ENCODE measurements around the gene AQP11. TPM values are rescaled to one million over a fixed set of nuclear protein-coding genes. Genes with fewer than 3 reads are reported as not detected.

The AQP11 gene
- polyA plus RNA-seq, 1 of the 3 experiments (the other 2 are of a cell fraction) = 1.8 TPM

GRCh38 chr11:77596626-77597025 is 6.9 kb downstream of the AQP11 start:
- ChIA-PET CTCF (no interaction called here), POLR2A (no interaction called here)
- 89% methylated on average over 2 of the region's 2 CpGs for WGBS (ENCODE audit: low lambda C conversion rate)
- H3K27me3 ChIP-seq (ENCODE audit: insufficient read depth) = no peaks in the 10 kb centered on the region
- no peaks in the 10 kb centered on the region for H4K20me1 ChIP-seq (ENCODE audit: insufficient read depth)
- H3K36me3 ChIP-seq (replicated peaks in 1 of 2; ENCODE audit: control insufficient read depth in 1 of 2, insufficient read depth in 2 of 2, low read length in 1 of 2) = peaks cover 0 to 7% of the 10 kb centered on the region in 2 experiments
- no peak overlapping the region for H3K9ac ChIP-seq
- H3F3A ChIP-seq (replicated peaks; ENCODE audit: insufficient read depth) = peaks cover 5% of the 10 kb centered on the region
- H2AFZ ChIP-seq (ENCODE audit: low read depth) = no peak overlapping the region
- no peak overlapping the region for H3K27ac ChIP-seq (ENCODE audit: low read depth in 2 of 2, low read length in 1 of 2)
- no peak overlapping the region for H3K4me2 ChIP-seq
- DNase-seq = no peak
- H3K9me2 ChIP-seq = no peaks in the 10 kb centered on the region
- no peak overlapping the region for H3K4me3 ChIP-seq (ENCODE audit: low read depth in 2 of 2, low read length in 1 of 2)
- peaks cover 0 to 4% of the 10 kb centered on the region in 2 experiments; a peak in 2 of 4 replicates for H3K4me1 ChIP-seq (ENCODE audit: control insufficient read depth in 1 of 2, insufficient read depth in 2 of 2, low read depth in 1 of 2, low read length in 1 of 2)
- H3K79me2 ChIP-seq (ENCODE audit: insufficient read depth) = no peaks in the 10 kb centered on the region
- H3K9me3 ChIP-seq = no peaks in the 10 kb centered on the region
- TF ChIP-seq FOSL2 (IDR thresholded peaks at IDR 0.05; ENCODE audit: borderline replicate concordance, low read depth) = no peak
- no peak for TF ChIP-seq REST (IDR thresholded peaks at IDR 0.05; ENCODE audit: low read depth, low read length)
- no peak for TF ChIP-seq GATA2 (CRISPR knock-in tag; IDR thresholded peaks at IDR 0.05)
- no peak for TF ChIP-seq NFIC (IDR thresholded peaks at IDR 0.05; ENCODE audit: borderline replicate concordance)
- no peak for TF ChIP-seq ELF1 (IDR thresholded peaks at IDR 0.05)
- no peak for TF ChIP-seq SMC3 (IDR thresholded peaks at IDR 0.05; ENCODE audit: low read depth, low read length)
- TF ChIP-seq USF2 (IDR thresholded peaks at IDR 0.05; ENCODE audit: borderline replicate concordance, low read depth, low read length) = no peak
- TF ChIP-seq CHD2 (IDR thresholded peaks at IDR 0.05; ENCODE audit: low read length, partially characterized antibody) = no peak
- no peak for TF ChIP-seq GABPA (IDR thresholded peaks at IDR 0.05; ENCODE audit: low read depth)
- no peak for TF ChIP-seq JUND (IDR thresholded peaks at IDR 0.05)
- no peak for TF ChIP-seq EP300 (IDR thresholded peaks at IDR 0.05; ENCODE audit: borderline replicate concordance in 1 of 2, low read depth in 1 of 2, low read length in 1 of 2)
- no peak for TF ChIP-seq MAX (IDR thresholded peaks at IDR 0.05; ENCODE audit: low read depth)
- TF ChIP-seq TAF1 (IDR thresholded peaks at IDR 0.05; ENCODE audit: borderline replicate concordance, low read depth, low read length) = no peak
- no peak for TF ChIP-seq TEAD4 (IDR thresholded peaks at IDR 0.05; ENCODE audit: borderline replicate concordance, insufficient read depth)
- no peak for TF ChIP-seq MEF2A (IDR thresholded peaks at IDR 0.05; ENCODE audit: borderline replicate concordance, low read depth)
- TF ChIP-seq IRF3 (IDR thresholded peaks at IDR 0.05; ENCODE audit: low read depth, low read length) = no peak
- TF ChIP-seq PBX3 (IDR thresholded peaks at IDR 0.05) = no peak
- no peak for TF ChIP-seq USF1 (IDR thresholded peaks at IDR 0.05; ENCODE audit: borderline replicate concordance, low read depth)
- TF ChIP-seq MXI1 (IDR thresholded peaks at IDR 0.05; ENCODE audit: low read depth, low read length) = no peak
- no peak for TF ChIP-seq RFX5 (IDR thresholded peaks at IDR 0.05; ENCODE audit: low read length)
